Astrocyte of the spinal cord (primary cell): ENCODE data around the gene GRAP.

Experiments used
- DNase-seq: peaks from one replicate; pipeline ENCODE4 v3.0.0; 2011; ENCODE audit warnings: low read depth, low spot score
- H3K4me3 ChIP-seq: 2 replicates; pipeline ENCODE4 v1.5.1; 2011; ENCODE audit warnings: low read depth, mild to moderate bottlenecking, low read length, moderate library complexity
- in situ Hi-C: cut with HindIII; loops from 2 replicates; pipeline ENCODE4 v1.10.0; 2017; ENCODE audit warnings: low sequenced_read_pairs
- TF ChIP-seq, protein P1 (sequence below): IDR thresholded peaks from 2 replicates; pipeline ENCODE4 v1.5.1; 2012; ENCODE audit warnings: low read depth, mild to moderate bottlenecking, low read length, inconsistent platforms

The GRAP gene

DNA sequence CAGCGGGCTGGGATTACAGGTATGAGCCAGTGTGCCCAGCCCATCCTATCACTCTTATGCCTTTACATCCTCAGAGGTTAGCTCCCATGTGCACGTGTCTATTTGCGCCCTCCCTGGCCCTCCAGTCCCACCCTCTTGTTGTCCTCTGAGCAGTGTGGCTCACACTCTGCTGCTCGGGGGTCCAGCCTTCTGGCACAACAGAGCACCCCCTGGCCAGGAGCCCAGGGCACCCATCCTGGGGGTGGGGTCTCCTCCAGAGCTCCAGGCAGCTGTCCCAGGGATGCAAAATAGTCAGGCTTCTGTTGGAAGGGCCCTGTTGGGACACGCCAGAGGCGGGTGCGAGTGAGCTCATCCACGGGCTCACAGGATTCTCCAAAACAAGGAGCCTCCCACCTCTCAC, 30.5 kb downstream of the GRAP start:
- in situ Hi-C loops, result no loop called here
- H3K4me3 ChIP-seq, result no peak overlapping the region
- TF ChIP-seq, protein P1, sequence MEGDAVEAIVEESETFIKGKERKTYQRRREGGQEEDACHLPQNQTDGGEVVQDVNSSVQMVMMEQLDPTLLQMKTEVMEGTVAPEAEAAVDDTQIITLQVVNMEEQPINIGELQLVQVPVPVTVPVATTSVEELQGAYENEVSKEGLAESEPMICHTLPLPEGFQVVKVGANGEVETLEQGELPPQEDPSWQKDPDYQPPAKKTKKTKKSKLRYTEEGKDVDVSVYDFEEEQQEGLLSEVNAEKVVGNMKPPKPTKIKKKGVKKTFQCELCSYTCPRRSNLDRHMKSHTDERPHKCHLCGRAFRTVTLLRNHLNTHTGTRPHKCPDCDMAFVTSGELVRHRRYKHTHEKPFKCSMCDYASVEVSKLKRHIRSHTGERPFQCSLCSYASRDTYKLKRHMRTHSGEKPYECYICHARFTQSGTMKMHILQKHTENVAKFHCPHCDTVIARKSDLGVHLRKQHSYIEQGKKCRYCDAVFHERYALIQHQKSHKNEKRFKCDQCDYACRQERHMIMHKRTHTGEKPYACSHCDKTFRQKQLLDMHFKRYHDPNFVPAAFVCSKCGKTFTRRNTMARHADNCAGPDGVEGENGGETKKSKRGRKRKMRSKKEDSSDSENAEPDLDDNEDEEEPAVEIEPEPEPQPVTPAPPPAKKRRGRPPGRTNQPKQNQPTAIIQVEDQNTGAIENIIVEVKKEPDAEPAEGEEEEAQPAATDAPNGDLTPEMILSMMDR, result no peak
- no peak for DNase-seq

DNA sequence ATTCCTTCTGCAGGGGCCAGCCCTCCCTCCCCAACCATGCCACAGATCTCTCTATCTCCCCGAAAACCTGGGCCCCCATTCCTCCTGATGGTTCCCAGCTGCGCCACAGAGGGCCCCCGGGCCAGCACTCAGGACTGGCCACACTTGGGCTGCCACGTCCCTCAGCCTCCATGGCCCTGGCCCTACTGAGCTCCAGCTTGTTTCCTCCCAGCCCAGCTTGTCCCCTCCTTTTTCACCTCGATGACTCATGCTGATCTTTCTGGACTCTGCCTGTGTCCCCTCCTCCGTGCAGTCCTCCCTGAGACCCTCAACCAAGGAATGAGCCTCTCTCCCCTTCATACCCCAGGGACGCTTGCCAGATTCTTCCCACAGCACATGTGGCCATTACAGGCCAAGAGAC, 31.3 kb downstream of the GRAP start:
- no peak for DNase-seq
- in situ Hi-C loops, result no loop called here
- TF ChIP-seq, protein P1, result no peak
- H3K4me3 ChIP-seq, result no peak overlapping the region

DNA sequence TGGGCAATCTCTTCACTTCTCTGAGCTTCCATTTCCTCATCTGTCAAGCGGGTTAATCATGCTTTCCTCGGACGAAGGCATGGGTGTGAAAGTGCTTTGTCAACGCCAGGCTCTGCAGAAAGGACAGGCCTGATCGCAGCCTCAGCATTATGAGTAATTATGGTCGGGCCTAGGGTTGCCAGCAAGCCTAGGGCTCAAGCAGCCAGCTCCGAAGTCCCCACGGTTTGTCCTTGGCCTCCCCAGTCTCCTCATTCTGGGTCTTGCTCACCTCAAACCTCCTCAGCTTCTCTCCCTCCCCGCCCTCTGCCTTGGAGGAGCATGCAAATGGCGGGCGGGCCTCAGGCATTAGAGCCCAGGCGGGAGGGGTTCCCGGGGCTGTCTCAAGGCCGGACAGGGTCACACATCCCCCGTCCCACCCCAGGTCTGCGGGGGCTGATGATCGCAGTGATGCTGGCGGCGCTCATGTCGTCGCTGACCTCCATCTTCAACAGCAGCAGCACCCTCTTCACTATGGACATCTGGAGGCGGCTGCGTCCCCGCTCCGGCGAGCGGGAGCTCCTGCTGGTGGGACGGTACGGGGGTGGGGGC, 32.0 kb downstream of the GRAP start:
- in situ Hi-C loops, result no loop called here
- TF ChIP-seq, protein P1, result no peak

DNA sequence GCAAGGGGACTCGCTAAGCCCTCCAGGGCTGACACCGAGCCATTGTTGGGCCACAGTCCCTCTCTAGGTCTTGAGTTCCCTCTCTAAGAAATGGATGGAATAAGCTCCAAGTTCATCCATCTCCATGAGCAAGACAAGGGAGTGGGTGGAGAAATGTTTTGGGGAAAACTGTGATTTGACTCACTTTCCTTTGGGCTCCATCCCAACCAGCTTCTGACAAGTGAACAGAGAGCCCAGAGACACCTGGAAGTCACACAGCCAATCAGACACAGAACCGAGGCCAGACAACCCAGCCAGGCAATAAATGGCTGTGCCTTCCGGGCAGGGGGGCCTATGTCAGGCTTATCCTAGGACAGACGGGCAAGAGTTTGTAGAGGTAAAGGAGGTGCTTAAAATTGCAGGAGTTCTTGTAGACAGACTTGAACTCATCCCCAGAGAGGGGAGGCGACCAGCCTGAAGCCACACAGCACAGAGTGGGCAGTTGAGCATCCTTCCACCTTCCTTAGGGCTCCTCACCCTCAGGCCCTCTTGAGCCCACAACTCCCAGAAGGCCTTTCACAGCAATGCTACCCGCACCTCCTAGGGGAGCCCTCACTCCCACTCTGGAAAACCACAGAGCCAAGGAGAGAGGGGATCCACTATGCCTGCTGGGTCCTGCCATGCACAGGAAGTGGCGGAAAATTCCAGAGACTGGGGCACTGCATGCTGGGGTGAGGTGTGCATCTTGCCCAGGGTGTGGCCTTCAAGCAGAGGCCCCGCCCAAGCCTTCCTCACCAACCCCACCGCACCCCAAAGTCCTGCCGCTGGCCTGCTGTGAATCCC, 32.7 kb downstream of the GRAP start:
- no peak overlapping the region for H3K4me3 ChIP-seq
- TF ChIP-seq, protein P1, result no peak
- in situ Hi-C loops, result no loop called here
- DNase-seq, result no peak

More for the DNA sequence above, 32.0 kb downstream of the GRAP start:
- no peak overlapping the region for H3K4me3 ChIP-seq
- no peak for DNase-seq

DNA sequence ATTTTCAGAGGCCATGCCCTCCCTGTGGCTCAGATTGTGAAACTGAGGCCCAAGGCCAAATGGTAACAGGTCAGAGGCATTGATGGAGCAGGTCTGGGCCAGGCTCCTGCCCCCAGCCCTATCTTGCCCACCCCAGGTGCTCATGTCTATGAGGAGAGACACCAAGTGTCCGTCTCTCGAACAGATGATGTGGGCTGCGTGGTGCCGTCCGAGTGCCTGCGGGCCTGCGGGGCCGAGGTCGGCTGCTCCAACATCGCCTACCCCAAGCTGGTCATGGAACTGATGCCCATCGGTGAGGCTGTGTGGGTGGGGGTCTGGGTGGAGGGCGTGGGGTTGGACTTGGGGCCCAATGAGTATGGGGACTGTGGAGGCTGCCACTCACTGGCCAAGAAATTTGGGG, 33.5 kb downstream of the GRAP start:
- H3K4me3 ChIP-seq, result no peak overlapping the region
- in situ Hi-C loops, result no loop called here
- TF ChIP-seq, protein P1, result no peak

DNA sequence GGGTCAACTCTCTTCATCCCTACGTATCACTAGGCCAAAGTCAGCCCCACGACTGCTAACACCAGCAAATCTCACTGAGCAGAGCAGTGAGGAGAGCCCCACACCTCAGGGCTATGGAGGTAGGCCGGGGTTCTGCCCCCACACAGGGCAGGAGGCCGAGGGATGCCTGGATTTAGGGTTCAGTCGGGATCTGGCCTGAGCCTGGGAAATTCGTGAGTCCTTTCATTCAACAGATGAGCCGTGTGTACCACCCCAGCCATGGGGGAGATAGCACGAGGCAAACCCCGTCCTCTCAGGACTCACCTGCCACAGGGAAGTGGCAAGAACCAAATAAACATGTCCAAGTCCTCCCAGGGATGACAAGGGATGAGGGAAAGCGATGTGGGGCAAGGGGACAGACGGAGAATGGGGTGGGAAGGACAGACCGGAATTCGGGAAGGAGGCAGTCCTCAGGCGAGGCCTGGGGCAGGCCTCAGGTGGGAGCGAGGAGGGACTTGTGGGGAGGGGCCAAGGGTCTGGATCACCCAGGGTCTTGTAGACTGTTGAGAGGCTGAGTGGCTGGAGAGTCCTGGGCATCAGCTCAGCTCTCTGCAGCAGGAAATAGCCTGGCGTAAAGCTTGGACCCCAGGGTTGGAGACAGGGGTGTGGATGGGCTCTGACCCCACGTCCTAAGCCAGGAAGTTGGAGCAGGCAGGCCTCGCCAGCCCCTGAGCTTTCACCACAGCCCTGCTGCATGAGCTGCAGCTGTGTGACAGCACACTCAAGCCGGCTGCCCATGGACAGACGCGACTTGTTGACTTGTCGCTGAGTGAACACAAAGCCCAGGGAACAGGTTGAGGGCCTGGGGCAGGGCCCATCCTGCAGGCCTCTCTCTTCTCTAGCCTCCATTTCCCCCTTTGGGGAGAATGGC, 34.3 kb downstream of the GRAP start:
- TF ChIP-seq, protein P1, result no peak
- in situ Hi-C loops, result no loop called here
- H3K4me3 ChIP-seq, result no peak overlapping the region
- DNase-seq, result no peak

More for the DNA sequence above, 33.5 kb downstream of the GRAP start:
- no peak for DNase-seq
